GM21717 (cell line): Measurements from ENCODE around the gene RCAN3.
"Not testable (repeated sequence)": the region's sequence is repeated elsewhere in the genome, so short reads cannot be mapped to it uniquely, and the experiment has no call there.

Source experiments
- ATAC-seq: cut with Tn5 transposase; IDR thresholded peaks from one replicate; pipeline ENCODE4 v1.9.1; 2021; ENCODE audit warnings: mild to moderate bottlenecking, moderate library complexity; ENCODE audit not compliant: unreplicated experiment

RCAN3 gene

DNA sequence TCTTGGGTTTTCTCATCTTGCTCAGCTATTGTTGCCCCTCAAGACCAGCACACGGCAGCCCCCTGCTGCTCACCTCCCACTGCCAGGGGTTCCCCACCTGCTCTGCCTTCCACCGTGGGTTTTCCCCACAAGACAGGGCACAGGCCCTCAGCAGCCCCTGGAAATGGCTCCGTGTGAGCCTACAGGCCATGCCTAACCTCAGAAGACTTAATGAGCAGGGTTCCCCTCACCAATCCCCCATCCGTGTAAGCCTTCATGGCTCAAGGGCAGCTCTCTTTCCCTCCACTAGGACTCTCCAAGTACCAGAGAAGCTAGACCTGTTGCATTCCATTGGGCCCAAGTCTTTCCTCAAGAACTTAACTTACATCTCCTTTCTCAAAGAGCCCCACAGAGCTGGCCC is 18.4 kb upstream of the RCAN3 start:
- ATAC-seq: no peak

DNA sequence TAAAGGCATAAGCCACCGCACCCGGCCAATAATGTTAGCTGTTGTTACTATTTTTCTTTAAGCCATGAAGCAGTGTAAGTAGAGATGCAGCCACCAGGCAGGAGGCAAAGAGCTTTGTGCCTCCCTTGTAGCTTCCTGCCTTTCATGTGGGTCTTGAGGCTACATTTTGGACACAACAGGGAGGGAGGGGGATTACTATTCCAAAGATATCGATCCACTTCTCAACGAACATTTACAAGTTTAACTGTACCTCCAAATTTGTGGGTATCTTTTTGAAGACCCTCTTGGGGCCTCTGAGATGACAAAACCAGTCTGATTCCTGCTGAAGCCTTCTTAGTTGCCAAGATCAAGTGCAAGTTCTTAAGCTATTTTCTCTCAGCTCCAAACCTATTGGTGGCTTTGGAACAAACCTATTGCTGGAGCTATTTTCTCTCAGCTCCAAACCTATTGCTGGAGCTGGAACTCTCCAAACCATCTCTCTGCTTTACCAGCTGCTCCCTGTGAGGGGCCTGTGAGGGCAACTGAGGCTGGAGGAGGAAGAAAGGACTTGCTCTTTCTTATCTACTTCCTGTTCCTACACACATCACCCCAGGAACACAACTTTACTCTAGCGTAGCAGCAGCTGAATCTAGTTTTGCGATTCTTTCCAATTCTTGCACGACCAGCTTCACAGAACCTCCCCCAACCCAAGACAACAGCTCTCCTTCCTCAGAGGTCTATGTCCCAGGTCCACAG is 16.1 kb upstream of the RCAN3 start:
- ATAC-seq: no peak

DNA sequence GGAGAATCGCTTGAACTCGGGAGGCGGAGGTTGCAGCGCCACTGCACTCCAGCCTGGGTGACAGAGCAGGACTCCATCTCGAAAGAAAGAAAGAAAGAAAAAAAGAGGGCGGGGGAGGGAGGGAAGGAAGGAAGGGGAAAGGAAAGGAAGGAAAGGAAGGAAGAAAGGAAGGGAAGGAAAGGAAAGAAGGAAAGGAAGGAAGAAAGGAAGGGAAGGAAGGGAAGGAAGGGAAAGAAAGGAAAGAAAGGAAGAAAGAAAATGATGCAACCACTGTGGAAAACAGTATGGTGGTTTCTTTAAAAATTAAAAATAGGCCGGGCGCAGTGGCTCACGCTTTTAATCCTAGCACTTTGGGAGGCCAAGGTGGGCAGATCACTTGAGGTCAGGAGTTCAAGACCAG is 15.2 kb upstream of the RCAN3 start:
- no peak for ATAC-seq

DNA sequence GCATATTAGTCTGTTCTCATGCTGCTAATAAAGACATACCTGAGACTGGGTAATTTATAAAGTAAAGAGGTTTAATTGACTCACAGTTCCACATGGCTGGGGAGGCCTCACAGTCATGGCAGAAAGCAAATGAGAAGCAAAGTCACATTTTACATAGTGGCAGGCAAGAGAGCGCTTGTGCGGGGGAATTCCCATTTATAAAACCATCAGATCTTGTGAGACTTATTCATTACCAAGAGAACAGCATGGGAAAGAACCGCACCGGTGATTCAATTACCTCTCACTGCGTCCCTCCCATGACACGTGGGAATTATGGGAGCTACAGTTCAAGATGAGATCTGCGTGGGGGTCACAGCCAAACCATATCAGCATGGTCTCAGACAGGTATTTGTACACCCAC is 14.5 kb upstream of the RCAN3 start:
- not testable (repeated sequence) for ATAC-seq

DNA sequence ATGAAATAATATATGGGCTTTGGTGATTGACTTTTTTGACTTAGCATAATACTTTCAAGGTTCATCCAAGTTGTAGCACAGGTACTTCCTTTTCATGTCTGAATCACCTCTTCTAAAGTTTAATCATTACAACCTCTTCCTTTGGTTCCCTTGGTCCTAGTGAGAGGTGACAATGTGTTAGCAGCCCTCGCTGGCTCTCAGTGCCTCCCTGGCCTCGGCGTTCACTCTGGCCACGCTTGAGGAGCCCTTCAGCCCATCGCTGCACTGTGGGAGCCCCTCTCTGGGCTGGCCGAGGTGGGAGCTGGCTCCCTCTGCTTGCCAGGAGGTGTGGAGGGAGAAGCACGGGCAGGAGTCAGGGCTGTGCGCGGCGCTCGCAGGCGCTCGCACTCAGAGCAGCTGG is 13.0 kb upstream of the RCAN3 start:
- no peak for ATAC-seq

DNA sequence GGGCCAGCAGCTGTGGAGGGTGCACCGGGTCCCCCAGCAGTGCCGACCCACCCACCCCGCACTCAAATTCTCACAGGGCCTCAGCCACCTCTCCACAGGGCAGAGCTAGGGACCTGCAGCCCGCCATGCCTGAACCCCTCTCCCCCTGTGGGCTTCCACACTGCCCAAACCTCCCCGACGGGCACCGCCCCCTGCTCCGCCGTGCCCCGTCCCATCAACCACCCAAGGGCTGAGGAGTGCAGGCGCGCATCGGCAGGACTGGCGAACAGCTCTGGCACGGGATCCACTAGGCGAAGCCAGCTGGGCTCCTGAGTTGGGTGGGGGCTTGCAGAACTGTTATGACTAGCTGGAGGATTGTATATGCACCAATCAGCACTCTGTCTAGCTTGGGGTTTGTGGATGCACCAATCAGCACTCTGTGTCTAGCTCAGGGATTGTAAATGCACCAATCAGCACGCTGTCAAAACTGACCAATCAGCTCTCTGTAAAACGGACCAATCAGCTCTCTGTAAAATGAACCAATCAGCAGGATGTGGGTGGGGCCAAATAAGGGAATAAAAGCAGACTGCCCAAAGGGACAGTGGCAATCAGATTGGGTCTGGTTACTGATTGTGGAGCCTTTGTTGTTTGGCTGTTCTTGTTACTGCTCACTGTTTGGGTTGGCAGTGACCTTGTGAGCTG is 12.4 kb upstream of the RCAN3 start:
- ATAC-seq: no peak

DNA sequence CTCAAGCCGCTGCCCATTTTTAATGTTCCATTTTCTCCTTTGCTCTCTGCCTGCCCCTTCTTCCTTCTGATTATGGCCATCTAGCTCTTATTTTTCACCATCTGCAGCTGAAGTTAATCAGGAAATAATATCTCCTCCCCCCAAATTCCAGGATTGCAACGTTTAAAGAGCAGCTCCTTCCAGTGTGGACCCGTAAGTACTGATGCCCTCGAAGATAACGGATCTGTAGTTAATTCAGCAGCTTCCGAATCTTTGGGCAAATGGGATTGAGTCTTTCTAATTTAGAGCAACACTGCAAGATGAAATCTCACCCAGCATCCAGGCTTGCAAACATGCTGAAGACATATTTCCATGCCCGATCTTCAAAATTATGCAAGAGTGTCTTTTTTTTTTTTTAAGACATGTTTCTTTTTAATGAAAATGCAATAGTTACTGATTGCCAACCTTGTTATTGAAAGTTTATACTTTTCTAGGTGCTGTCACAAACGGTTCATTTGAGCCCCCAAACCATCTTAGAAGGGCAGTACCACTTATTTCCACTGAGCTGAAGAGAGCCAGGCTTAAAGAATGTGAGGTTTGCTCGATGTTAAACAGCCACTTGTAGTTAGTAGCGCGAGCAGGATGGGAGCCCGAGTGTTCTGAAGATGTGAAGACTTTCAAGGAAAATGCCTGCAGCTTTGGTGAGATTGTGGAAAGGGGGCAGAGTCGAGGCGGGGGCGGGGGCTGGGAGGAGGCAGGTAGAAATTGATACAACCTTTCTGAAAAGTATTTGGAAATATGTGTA is 10.9 kb upstream of the RCAN3 start:
- no peak for ATAC-seq

DNA sequence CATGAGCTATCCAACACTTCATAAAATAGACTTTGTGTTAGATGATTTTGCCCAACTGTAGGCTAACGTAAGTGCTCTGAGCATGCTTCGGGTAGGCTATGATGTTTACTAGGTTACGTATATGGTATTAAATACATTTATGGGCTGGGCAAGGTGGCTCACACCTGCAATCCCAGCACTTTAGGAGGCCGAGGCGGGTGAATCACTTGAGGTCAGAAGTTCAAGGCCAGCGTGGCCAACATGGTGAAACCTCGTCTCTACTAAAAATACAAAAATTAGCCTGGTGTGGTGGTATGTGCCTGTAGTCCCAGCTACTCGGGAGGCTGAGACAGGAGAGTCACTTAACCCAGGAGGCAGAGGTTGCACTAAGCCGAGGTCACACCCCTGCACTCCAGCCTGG is 9.7 kb upstream of the RCAN3 start:
- not testable (repeated sequence) for ATAC-seq

DNA sequence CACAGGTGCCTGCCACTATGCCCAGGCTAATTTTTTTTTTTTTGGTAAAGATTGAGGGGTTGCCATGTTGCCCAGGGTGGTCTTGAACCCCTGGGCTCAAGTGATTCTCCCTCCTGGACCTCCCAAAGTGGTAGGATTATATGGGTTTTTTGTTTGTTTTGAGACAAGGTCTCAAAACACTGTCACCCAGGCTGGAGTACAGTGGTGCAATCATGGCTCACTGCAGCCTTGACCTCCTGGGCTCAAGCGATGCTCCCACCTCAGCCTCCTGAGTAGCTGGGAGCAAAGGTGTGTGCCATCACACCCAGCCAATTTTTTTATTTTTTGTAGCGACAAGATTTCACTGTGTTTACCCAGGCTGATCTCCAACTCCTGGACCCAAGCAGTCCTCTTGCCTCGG is 8.9 kb upstream of the RCAN3 start:
- ATAC-seq: no peak

DNA sequence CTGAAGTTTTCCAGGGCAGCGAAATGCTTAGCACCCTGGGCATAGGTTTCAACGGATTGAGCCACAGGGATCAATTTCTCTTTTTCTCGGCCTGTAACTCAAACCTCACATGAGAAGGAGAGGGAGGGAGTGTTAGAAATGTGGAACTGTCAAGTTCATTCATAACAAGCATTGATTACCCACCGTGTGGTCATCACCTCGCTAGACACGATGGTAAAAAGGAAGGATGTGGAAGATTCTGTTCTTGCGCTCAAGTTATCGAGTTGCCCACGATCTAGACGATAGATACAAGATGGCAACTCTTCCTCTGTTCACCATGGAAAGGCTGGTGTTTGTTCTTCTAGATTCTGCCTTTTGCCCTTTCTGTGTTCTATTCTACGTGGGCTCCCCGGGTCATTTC is 4.0 kb upstream of the RCAN3 start:
- ATAC-seq: no peak

DNA sequence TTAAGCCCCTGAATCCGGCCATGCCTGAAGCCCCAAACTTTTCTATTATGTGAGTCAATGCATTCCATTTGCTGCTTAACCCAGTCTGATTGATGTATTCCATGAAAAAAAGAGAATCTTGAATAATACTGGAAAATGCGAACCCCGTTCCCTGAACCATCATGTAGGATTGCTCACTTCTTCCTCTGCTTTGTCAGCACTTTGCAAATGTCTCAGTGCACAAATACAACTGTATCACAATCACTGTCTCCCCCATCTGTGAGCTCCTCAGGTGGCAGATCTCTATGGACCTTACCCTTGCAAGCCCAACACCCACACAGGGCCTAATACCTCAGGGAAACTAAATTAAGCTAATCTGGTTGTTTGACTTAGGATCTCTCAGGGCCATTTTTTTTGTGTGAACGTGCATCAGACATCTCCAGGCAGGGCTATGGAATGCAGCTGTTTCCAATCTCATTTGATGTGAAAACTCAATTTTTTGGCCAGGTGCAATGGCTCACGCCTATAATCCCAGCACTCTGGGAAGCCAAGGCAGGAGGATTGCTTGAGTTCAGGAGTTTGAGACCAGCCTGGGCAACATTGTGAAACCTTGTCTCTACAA is 2.1 kb upstream of the RCAN3 start:
- ATAC-seq: no peak

DNA sequence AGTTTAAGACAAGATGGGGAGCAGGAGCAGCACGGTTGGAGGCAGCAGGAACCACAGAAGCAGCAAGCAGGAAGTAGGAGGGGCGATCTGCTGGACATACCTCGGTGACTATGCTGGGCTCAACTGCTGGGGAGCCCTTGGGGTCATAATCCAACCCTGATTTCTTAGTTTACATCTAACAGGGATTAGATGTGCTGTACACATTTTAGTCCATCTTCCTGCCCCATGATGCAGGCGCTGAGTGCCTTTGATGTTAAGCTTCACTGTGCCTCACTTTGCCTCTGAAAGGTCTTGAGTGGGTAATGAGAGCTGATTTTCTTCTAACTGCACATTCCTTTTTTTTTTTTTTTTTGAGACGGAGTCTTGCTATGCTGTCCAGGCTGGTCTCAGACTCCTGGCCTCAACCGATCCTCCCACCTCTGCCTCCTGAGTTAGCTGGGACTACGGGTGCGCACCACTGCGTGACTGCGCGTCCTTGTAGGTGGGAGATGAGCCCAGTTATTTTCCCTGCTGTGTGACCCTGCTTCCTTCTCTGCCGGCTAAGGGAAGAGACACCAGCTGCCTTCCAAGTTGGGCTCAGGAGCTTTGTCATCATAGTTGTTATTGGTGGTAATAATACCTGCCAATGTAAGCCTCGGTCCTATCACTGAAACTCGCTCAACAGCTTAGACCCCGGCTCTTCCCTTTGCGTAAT is 1.1 kb upstream of the RCAN3 start:
- ATAC-seq: no peak

DNA sequence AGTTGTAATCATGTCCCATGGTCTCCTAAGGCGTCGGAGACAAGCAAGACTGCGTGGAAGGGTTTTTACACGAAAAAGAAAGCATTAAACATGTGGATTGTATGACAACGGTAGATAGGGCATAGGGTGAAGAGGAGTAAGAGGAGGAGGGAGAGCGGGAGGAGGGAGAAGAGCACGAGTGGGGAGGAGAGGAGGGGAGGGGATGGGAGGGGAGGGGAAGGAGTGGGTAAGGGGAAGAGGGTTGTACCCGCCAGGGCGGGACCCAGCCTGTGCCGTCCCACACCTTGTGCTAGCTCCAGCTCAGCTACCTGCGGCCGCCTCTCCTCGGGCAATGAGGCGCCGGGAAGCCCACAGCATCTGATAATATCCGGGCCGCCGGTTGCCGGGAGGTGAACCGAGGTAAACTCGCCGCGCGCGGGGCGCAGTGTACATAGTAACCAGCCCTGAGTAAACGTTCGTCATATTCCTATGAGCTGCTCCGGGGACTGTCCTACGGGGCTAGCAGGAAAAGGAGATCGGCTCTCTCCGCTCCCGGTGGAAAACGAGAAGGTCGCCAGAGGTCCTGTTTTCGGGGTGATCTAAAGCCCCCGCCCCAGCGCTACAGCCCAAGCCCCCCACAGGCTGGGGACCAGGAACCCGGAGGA is 449 bp upstream of the RCAN3 start:
- no peak for ATAC-seq

DNA sequence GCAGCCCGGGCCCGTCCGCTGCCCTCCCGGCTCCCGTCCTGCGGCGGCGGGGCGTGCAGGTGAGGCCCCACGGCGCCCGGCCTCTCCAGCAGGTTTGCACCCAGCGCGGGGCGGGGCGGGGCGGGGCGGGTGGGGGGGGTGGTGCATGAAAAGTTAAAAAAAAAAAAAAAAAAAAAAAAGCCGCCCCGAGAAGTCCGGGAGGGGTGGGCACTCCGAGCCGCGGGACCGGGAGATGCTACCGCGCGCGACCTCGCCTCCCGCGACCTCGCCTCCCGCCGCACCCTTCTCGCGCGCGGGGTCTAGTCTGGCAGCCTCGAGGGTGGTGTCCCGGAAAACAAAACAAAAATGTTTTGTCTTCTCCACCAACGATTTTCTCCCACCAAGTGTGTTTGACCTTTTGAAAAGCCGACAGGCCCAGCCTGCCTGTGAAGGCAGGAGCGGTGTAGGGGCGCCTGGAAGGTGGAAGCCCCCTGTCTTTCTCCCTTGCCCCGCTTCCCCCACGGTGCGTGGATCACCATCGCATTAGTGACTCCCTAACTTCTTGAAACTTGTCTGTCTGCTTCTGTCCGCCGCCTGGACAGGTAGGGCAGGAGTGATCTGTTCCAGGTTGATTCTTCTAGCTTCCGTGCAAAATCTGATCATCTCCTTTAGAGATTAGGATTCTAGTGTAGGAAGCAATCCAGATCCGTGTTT is 569 bp downstream of the RCAN3 start:
- no peak for ATAC-seq

DNA sequence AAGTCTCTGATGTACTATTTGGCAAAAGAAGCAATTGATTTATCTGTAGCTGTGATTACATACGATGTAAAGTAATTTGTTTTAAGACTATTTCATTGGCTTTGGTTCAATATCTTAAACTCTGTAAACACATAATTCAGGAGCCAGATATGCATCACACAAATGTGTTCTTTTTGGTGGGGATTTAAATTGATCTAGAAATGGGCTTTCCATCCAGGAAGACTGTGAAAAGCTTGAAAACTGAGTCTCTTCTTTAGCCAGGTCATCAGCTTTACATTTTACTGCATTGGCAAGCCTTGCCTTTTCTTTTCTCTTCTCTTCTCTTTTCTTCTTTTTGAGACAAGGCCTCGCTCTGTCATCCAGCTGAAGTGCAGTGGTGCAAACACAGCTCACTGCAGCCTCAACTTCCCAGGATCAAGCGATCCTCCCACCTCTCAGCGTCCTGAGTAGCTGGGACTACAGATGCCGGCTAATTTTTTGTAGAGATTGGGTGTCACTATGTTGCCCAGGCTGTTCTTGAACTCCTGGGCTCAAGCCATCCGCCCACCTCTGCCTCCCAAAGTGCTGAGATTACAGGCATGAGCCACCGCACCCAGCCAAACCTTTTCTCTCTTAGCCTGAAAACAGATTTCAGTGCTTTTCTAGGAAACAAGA is 1.4 kb downstream of the RCAN3 start:
- ATAC-seq: no peak

DNA sequence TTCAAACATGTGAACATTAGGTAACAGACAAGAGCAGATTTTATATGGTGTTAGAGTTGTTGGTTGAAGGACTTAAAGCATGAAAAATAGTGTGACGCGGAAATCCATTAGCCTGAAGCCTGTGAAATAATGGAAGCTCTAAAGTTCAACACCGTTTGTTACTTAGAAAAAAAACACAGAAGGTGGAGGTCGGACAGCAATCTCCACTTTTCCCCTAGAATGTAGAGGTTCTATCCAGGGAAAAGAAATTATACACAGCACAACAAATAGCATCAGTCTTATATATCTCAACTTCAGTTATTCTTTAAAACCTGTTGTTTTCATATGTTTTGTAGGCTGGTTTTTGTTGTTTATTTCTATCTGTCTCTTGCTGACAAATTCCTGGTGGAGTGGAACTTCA is 1.9 kb downstream of the RCAN3 start:
- ATAC-seq: no peak

DNA sequence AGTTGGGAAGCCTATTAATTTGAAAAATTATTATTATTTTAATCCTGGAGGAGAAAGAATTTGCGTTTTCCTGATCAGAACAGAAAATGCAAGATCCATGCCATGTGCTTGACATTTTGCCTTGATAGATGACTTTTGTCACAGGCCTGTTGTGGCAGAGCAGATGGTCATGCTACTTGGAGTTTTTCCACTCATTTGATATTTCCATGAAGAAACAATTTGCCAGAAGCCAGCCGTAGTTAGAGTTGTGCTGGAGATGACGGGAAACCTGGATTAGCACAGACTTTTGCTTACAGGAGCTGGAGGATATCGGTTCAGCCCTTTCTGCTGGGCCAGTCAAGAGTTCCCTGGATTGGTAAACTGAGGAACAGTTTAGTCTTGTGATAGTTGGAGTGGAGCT is 3.2 kb downstream of the RCAN3 start:
- ATAC-seq: no peak

DNA sequence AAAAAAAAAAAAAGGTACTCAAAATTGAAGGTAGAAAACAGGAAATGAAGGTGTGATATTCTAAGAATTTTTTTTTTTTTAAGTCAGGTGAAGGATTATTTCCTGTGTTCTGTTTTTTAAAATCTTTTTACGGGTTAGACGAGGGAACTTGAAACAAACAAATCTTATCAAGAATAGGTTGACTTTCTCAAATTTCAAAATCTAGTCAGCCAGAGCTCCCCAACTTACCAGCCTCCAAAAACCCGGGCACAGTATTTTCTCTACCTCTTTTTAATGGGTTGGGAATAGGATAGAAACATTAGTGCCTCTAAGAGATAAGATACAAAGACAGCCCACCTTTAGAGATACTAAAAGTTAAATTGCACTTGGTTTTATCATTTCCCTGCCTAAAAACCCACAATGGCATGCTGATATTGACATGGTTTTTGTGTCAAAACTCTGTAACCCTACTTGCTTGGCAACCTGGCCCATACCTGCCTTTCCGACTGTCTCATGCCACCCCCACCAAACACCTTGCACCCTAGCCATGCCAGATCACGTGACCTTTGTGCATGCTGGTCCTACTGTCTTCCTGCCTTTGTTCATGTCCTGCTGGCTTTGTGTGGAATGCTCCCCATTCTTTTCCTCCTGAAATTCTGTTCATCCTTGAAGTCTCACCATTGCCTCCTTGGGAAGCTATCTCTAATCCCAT is 4.2 kb downstream of the RCAN3 start:
- ATAC-seq: no peak

DNA sequence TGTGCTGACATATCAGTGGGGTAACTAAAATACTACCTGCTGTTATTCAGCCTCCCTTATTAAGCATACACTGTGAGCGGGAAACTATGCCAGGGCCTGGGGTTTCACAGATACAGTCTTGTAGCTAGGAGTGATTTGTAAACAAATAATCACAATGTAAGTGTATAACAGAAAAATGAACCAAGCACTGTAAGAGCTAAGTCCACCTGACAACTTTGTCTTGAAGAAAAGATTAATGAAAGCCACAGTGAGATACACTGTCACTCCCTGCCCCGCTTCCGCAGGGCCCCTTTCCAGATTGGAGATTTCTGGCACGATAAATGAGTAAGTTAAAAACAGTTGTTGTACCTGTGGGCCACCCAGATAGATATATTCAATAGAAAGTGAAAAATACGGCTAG is 4.8 kb downstream of the RCAN3 start:
- ATAC-seq: no peak
